ENCODE results near the gene ZEB1. TPM values are rescaled to one million over a fixed set of nuclear protein-coding genes. Genes with fewer than 3 reads are reported as not detected.
A peak's percentile ranks its signal among the peaks of the same experiment; 100 is the strongest.

ZEB1 gene
- total RNA-seq, 6 experiments from 2014 or later: 46.2 to 59.5 (median 53.2) TPM

DNA sequence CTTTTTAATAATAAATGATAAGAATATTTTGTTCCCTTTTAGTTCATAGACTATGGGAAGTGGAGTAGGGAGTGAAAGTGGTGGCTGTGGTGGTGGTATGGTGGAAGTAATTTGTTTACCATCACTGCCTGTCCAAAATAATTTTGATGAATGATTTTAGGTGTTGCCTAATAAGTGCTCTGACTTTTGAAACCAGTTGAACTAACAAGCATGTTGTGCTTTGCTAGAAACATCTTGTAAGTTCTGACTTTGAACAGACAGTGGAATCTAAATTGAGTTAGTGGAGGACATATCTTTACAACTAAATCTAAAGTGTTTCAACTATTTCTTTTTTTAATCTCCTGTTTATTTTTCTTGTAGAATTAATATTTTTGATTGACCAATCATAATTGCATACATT lies 49.7 kb downstream of the ZEB1 start:
- no peak for DNase-seq
- no peak overlapping the region for H3K4me3 Mint-ChIP-seq
- TF ChIP-seq CTCF (IDR thresholded peaks at IDR 0.05): no peak
- H3K4me1 Mint-ChIP-seq (ENCODE audit: low read depth): peaks cover 41% of the 10 kb centered on the region
- H3K36me3 Mint-ChIP-seq (ENCODE audit: low read depth): peaks cover 11% of the 10 kb centered on the region
- peaks cover 2% of the 10 kb centered on the region; the same call in 1 of the 2 replicates for H3K27me3 Mint-ChIP-seq (ENCODE audit: insufficient read depth)
- H3K9me3 Mint-ChIP-seq: no peaks in the 10 kb centered on the region
- no peak overlapping the region for H3K27ac Mint-ChIP-seq

GRCh38 chr10:31372439-31372838 lies 53.4 kb downstream of the ZEB1 start:
- Mint-ChIP-seq H3K4me1 (ENCODE audit: low read depth) (peaks cover 44% of the 10 kb centered on the region), H3K4me3 (no peak overlapping the region), H3K27me3 (ENCODE audit: insufficient read depth) (no peaks in the 10 kb centered on the region), H3K36me3 (ENCODE audit: low read depth) (no peaks in the 10 kb centered on the region), H3K27ac (no peak overlapping the region), H3K9me3 (no peaks in the 10 kb centered on the region)
- TF ChIP-seq CTCF (IDR thresholded peaks at IDR 0.05): no peak
- DNase-seq: no peak

GRCh38 chr10:31374146-31374696 lies 55.2 kb downstream of the ZEB1 start:
- H3K36me3 Mint-ChIP-seq (ENCODE audit: low read depth): no peaks in the 10 kb centered on the region
- no peak overlapping the region for H3K27ac Mint-ChIP-seq
- H3K9me3 Mint-ChIP-seq: no peaks in the 10 kb centered on the region
- no peak overlapping the region for H3K4me3 Mint-ChIP-seq
- no peaks in the 10 kb centered on the region for H3K27me3 Mint-ChIP-seq (ENCODE audit: insufficient read depth)
- no peak for TF ChIP-seq CTCF (IDR thresholded peaks at IDR 0.05)
- no peak for DNase-seq
- H3K4me1 Mint-ChIP-seq (ENCODE audit: low read depth): peaks cover 38% of the 10 kb centered on the region

- Mint-ChIP-seq H3K36me3 (ENCODE audit: low read depth) (no peaks in the 10 kb centered on the region), H3K9me3 (no peaks in the 10 kb centered on the region), H3K27me3 (ENCODE audit: insufficient read depth) (no peaks in the 10 kb centered on the region), H3K27ac (no peak overlapping the region), H3K4me1 (ENCODE audit: low read depth) (peaks cover 41% of the 10 kb centered on the region), H3K4me3 (no peak overlapping the region)
- no peak for DNase-seq
- no peak for TF ChIP-seq CTCF (IDR thresholded peaks at IDR 0.05)
Observed at GRCh38 chr10:31381171-31381570, 62.2 kb downstream of the ZEB1 start.

GRCh38 chr10:31381766-31382316 lies 62.8 kb downstream of the ZEB1 start:
- no peak for TF ChIP-seq CTCF (IDR thresholded peaks at IDR 0.05)
- Mint-ChIP-seq H3K27ac (peak overlapping the region; percentile 45; the same call in 1 of the 2 replicates), H3K4me3 (no peak overlapping the region), H3K36me3 (ENCODE audit: low read depth) (no peaks in the 10 kb centered on the region), H3K4me1 (ENCODE audit: low read depth) (peaks cover 41% of the 10 kb centered on the region), H3K27me3 (ENCODE audit: insufficient read depth) (no peaks in the 10 kb centered on the region), H3K9me3 (no peaks in the 10 kb centered on the region)
- no peak for DNase-seq
